HCT116 (cell line): ENCODE measurements around the gene GGTLC3. TPM values are rescaled to one million over a fixed set of nuclear protein-coding genes. Genes with fewer than 3 reads are reported as not detected.
"Not testable (repeated sequence)": the region's sequence is repeated elsewhere in the genome, so short reads cannot be mapped to it uniquely, and the experiment has no call there.

ENCODE experiments used
- ATAC-seq: fragments of 200-7000 bp; cut with Tn5 transposase; 2 replicates; pipeline ENCODE4 v1.9.1; 2020; ENCODE audit warnings: mild to moderate bottlenecking, moderate library complexity
- Bru-seq: library from RNA; stranded (reverse); fragments of 400-500 nt; gene quantifications from one replicate; lab custom pipeline; 2021; lab: Mats Ljungman, UMichigan
- BruChase-seq, 2 experiments: library from RNA; stranded (reverse); fragments of 400-500 nt; gene quantifications; one replicate each; lab custom pipeline; 2021; lab: Mats Ljungman, UMichigan
- BruUV-seq: library from RNA; stranded (reverse); fragments of 400-500 nt; replicated peaks from 2 replicates; lab custom pipeline; 2021; lab: Mats Ljungman, UMichigan
- CTCF ChIA-PET: fragments of 300-600 bp; sonication (Branson Sonifier 250); formaldehyde crosslinking; loops from one replicate; lab custom pipeline; 2021; ENCODE audit warnings: antibody characterized with exemption; lab: Charles Lee
- POLR2A ChIA-PET: fragments of 300-600, 350-600 bp; sonication (Branson Sonifier 250); formaldehyde crosslinking; loops from one replicate; lab custom pipeline; 2021; ENCODE audit warnings: antibody characterized with exemption; lab: Charles Lee
- RAD21 ChIA-PET, 2 experiments: fragments of 300-600 bp; sonication (Branson Sonifier 250); formaldehyde crosslinking; loops; one replicate each; lab custom pipeline; 2023; ENCODE audit warnings: low total read pairs in 2 of 2; ENCODE audit not compliant: uncharacterized antibody in 2 of 2, unreplicated experiment in 2 of 2, low non-redundant PET in 1 of 2; lab: Charles Lee
- DNase-seq: peaks from one replicate; pipeline ENCODE4 v3.0.0-alpha.2; 2010; ENCODE audit warnings: low read depth, low spot score
- H2AFZ ChIP-seq: fragments of 200-600 bp; shearing (Covaris generic), sonication (generic); 2 replicates; pipeline ENCODE4 v1.6.1; 2017; ENCODE audit warnings: low read depth, mixed run types, mixed read lengths, antibody characterized with exemption, low read length; ENCODE audit not compliant: poor library complexity, severe bottlenecking
- H3K27ac ChIP-seq: 2 replicates; pipeline ENCODE4 v1.5.1; 2012; ENCODE audit warnings: low read depth, low read length
- H3K27me3 ChIP-seq: fragments of 200-600 bp; sonication (generic); 2 replicates; pipeline ENCODE4 v1.6.1; 2016; ENCODE audit warnings: mixed run types, low read length, mixed read lengths; ENCODE audit not compliant: insufficient read depth
- H3K36me3 ChIP-seq, 2 experiments: fragments of 200-500 bp in 1 of 2; fragments of 200-600 bp in 1 of 2; sonication (Bioruptor generic) in 1 of 2; sonication (generic) in 1 of 2; 2 replicates each; pipeline versions ENCODE4 v1.5.1 to v1.6.1; 2014 to 2016; ENCODE audit warnings: low read length in 2 of 2, inconsistent platforms in 1 of 2, mixed read lengths in 1 of 2, mixed run types in 1 of 2; ENCODE audit not compliant: insufficient read depth in 2 of 2, control insufficient read depth in 1 of 2
- H3K4me1 ChIP-seq, 2 experiments: fragments of 200-600 bp in 1 of 2; sonication (generic) in 1 of 2; 2 replicates each; pipeline versions ENCODE4 v1.5.1 to v1.6.1; 2012 to 2017; ENCODE audit warnings: low read length in 2 of 2, inconsistent platforms in 1 of 2, mild to moderate bottlenecking in 1 of 2, mixed read lengths in 1 of 2, mixed run types in 1 of 2, moderate library complexity in 1 of 2; ENCODE audit not compliant: insufficient read depth in 2 of 2, control insufficient read depth in 1 of 2
- H3K4me2 ChIP-seq: fragments of 200-600 bp; sonication (generic); 2 replicates; pipeline ENCODE4 v1.6.1; 2017; ENCODE audit warnings: mixed run types, low read length, mixed read lengths
- H3K4me3 ChIP-seq, 2 experiments: fragments of 200-600 bp in 1 of 2; sonication (generic) in 1 of 2; replicated peaks in 1 of 2; 2 replicates each; pipeline ENCODE4 v1.5.1; 2011 to 2016; ENCODE audit warnings: low read length in 2 of 2, control low read depth in 1 of 2, low read depth in 1 of 2, mild to moderate bottlenecking in 1 of 2, mixed read lengths in 1 of 2, mixed run types in 1 of 2
- H3K79me2 ChIP-seq: fragments of 200-600 bp; sonication (generic); 2 replicates; pipeline ENCODE4 v1.6.1; 2017; ENCODE audit warnings: mild to moderate bottlenecking, mixed run types, low read length, moderate library complexity, mixed read lengths; ENCODE audit not compliant: insufficient read depth
- H3K9ac ChIP-seq: fragments of 200-600 bp; sonication (generic); 2 replicates; pipeline ENCODE4 v1.6.1; 2016; ENCODE audit warnings: low read length, mixed read lengths
- H3K9me2 ChIP-seq: fragments of 200-600 bp; sonication (generic), shearing (Covaris generic); 2 replicates; pipeline ENCODE4 v1.6.1; 2017; ENCODE audit warnings: mixed run types, mild to moderate bottlenecking, moderate library complexity; ENCODE audit not compliant: insufficient read depth
- H3K9me3 ChIP-seq, 2 experiments: fragments of 200-500 bp in 1 of 2; fragments of 200-600 bp in 1 of 2; sonication (Bioruptor generic) in 1 of 2; sonication (generic) in 1 of 2; 2 replicates each; pipeline ENCODE4 v1.6.1; 2014 to 2017; ENCODE audit warnings: low read length in 2 of 2, mixed read lengths in 2 of 2, inconsistent platforms in 1 of 2, low read depth in 1 of 2, mild to moderate bottlenecking in 1 of 2, mixed run types in 1 of 2, moderate library complexity in 1 of 2; ENCODE audit not compliant: control insufficient read depth in 1 of 2, insufficient read depth in 1 of 2
- H4K20me1 ChIP-seq: fragments of 200-600 bp; sonication (generic), shearing (Covaris generic); 2 replicates; pipeline ENCODE4 v1.6.1; 2017; ENCODE audit warnings: mixed run types, mild to moderate bottlenecking, moderate library complexity; ENCODE audit not compliant: insufficient read depth
- intact Hi-C: fragments of 100-400 bp; cut with micrococcal nuclease; formaldehyde crosslinking; loops from 2 replicates; pipeline ENCODE4 v1.10.0; 2022
- long read RNA-seq: library from polyadenylated mRNA; unstranded; transcript quantifications from one replicate; pipeline ENCODE4 v2.0.0, GENCODE V29; 2021; ENCODE audit not compliant: unreplicated experiment
- polyA plus RNA-seq: library from polyadenylated mRNA; unstranded; fragments of >200 nt; gene quantifications from 2 replicates; pipeline ENCODE4 v1.2.1, GENCODE V29; 2012; ENCODE audit warnings: missing spikeins
- total RNA-seq: library from RNA; stranded (reverse); gene quantifications from one replicate; pipeline ENCODE4 v1.2.1, GENCODE V29; 2021; ENCODE audit not compliant: unreplicated experiment

Gene GGTLC3
- total RNA-seq (not detected), Bru-seq, nascent RNA (not detected), BruChase-seq, experiment 1, labeled RNA remaining after a 6-hour chase (not detected), BruChase-seq, experiment 2, labeled RNA remaining after a 2-hour chase (not detected)
- not detected in 2 replicates for polyA plus RNA-seq
- long read RNA-seq = 0 reads

DNA sequence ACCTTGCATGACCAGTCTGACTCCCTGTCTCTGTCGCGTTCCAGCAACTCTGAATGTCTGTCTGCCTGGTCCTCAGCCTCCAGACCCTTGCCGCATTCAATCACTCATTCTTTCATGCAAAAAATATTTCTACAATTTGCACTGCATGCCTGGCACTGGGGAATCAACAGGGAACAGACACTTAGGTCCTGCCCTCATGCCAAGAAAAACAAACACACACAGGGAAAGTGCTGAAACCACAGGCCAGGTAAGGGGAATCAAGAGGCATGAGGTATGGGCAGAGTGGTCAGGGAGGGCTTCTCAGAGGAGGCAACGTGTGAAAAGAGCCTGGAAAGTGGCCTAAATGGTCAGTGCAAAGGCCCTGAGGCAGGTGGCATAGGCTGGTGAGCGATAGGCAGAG lies at the start of gene GGTLC3:
Gene GGTLC3, minus strand, starts transcription at position 101 of the 400 bp plus-strand sequence. CDS start 264 bp downstream, outside the sequence.
- H3K4me2 ChIP-seq, H3K4me3 ChIP-seq, H3K36me3 ChIP-seq, RAD21 ChIA-PET, H4K20me1 ChIP-seq, ATAC-seq, POLR2A ChIA-PET, BruUV-seq, H3K79me2 ChIP-seq, intact Hi-C loops, H2AFZ ChIP-seq, H3K4me1 ChIP-seq, H3K27ac ChIP-seq, H3K9me2 ChIP-seq, CTCF ChIA-PET, H3K9me3 ChIP-seq, DNase-seq, H3K27me3 ChIP-seq, H3K9ac ChIP-seq: not testable (repeated sequence)

DNA sequence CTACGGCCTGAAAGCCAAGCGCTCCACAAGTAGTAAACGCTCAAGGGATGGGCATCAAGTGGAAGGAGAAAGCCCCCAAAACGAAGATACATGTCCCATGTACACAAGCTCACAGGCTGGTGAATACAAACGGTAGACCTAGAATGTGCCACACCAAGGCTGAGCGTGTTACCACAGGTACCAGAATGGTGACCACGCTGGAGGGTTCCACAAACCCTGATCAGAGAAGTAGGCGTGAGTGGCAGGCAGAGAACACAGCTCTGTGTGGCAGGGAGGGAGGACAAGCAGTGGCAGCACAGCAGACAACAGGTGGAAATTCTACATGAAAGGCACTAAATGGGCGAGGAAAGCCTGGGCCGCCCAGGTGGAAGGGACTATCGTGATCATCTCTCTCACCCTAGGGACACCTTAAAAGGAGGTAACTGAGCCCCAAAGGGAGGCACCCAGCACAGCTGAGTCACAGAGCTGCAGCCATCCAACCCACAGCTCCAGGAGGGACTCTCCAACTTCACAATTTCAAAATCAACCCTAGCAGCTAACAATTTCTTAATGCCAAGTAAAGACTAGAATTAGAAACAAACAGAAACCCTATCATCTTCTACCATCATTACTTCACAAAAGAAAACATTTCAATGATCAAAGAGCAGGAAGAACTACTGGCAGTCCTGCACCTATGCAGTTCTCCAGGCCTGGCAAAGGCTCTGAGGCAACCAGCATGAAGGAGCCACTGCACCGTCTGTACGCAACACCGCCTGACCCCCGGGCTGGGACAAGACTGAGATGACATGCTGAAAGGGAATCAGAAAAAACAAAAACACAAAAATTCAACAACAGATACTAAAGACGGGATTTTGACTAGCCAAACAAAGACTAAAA lies 42.4 kb upstream of the GGTLC3 start:
- H3K36me3 ChIP-seq, H3K9me2 ChIP-seq, DNase-seq, intact Hi-C loops, BruUV-seq, CTCF ChIA-PET, H3K27me3 ChIP-seq, H3K27ac ChIP-seq, H3K9me3 ChIP-seq, POLR2A ChIA-PET, H3K4me3 ChIP-seq, ATAC-seq, H3K4me1 ChIP-seq, H3K9ac ChIP-seq, H4K20me1 ChIP-seq, RAD21 ChIA-PET, H3K4me2 ChIP-seq, H3K79me2 ChIP-seq, H2AFZ ChIP-seq: not testable (repeated sequence)

DNA sequence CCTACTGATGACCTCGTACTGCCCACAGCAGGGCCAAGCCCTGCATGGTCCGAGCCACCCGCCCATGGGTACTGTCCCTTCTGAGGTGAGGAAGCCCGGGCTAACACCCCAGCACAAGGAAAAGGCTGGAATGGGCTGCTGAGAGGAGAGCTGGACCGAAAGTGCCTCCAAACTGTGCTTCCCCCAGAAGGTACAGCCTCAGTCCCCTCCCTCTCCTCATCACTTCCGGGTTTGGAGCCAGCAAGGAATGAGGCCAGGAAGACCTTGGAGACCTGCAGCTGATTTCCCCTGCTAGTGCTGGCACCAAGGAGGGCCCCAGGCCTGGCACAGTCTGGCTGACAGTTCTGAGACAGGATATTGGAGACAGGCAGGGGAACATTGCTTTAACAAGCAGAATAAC lies 41.0 kb upstream of the GGTLC3 start:
- H3K27ac ChIP-seq, CTCF ChIA-PET, H3K36me3 ChIP-seq, H3K4me1 ChIP-seq, H3K9me2 ChIP-seq, intact Hi-C loops, H2AFZ ChIP-seq, H3K9me3 ChIP-seq, H3K4me2 ChIP-seq, H4K20me1 ChIP-seq, H3K4me3 ChIP-seq, RAD21 ChIA-PET, DNase-seq, H3K79me2 ChIP-seq, H3K9ac ChIP-seq, POLR2A ChIA-PET, BruUV-seq, H3K27me3 ChIP-seq: not testable (repeated sequence)
- peak; percentile 62 for ATAC-seq

DNA sequence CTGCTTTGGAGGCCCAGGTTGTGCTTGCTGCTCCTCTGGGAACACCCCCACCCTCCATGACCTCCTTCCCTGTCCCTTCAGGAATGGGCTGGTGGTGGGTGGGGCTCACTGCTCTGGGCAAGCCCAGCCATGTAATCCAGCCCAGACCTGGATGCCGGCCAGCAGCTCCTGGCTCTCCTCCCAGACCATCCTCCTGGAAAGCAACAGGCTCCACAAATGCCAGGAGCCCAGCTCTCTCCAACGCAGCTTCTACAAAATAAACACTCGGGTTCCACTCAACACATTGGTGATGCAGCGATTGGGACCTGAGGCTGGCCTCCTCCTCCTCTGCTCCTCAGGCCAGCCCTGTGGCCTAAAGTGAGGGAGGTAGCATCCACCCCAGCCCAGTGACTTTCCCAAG lies 40.6 kb upstream of the GGTLC3 start:
- H3K9ac ChIP-seq, intact Hi-C loops, H4K20me1 ChIP-seq, H3K4me1 ChIP-seq, BruUV-seq, H3K4me2 ChIP-seq, H3K36me3 ChIP-seq, H3K27ac ChIP-seq, CTCF ChIA-PET, H2AFZ ChIP-seq, H3K9me2 ChIP-seq, POLR2A ChIA-PET, H3K4me3 ChIP-seq, RAD21 ChIA-PET, H3K27me3 ChIP-seq, H3K9me3 ChIP-seq, H3K79me2 ChIP-seq, DNase-seq: not testable (repeated sequence)
- ATAC-seq = peak; percentile 89
